ENCODE data around the gene MBTPS2. TPM values are rescaled to one million over a fixed set of nuclear protein-coding genes. Genes with fewer than 3 reads are reported as not detected.
A peak's percentile ranks its signal among the peaks of the same experiment; 100 is the strongest.

Gene MBTPS2
- total and polyA plus RNA-seq, 9 of the 15 experiments (the other 6 are each of a cell fraction or from before 2014, with no cell fraction given), result 2.3 to 18.7 (median 4.0) TPM

GRCh38 chrX:21839334-21840192 is at the start of gene MBTPS2 (continued):
- TF ChIP-seq SFPQ (IDR thresholded peaks at IDR 0.05; ENCODE audit: low read depth, low read length), result no peak
- no peak for TF ChIP-seq U2AF2 (optimal IDR thresholded peaks at IDR 0.05; ENCODE audit: low read depth, low read length)
- no peak for TF ChIP-seq ZNF263 (CRISPR knock-in tag; IDR thresholded peaks at IDR 0.05; ENCODE audit: borderline replicate concordance)
- TF ChIP-seq NEUROD1 (IDR thresholded peaks at IDR 0.05; ENCODE audit: borderline replicate concordance, low read depth, low read length, partially characterized antibody), result peak; percentile 67
- TF ChIP-seq ELF1 (tag; IDR thresholded peaks at IDR 0.05), result peak; percentile 69
- TF ChIP-seq MCM3 (IDR thresholded peaks at IDR 0.05), result no peak
- TF ChIP-seq ZNF217 (CRISPR knock-in tag; IDR thresholded peaks at IDR 0.05), result no peak
- no peak for TF ChIP-seq PCBP2 (IDR thresholded peaks at IDR 0.05; ENCODE audit: low read depth, low read length, poor library complexity, severe bottlenecking)
- no peak for TF ChIP-seq MITF (IDR thresholded peaks at IDR 0.05)
- no peak for TF ChIP-seq RERE (CRISPR knock-in tag; IDR thresholded peaks at IDR 0.05; ENCODE audit: borderline replicate concordance)
- no peak for TF ChIP-seq NFYB (IDR thresholded peaks at IDR 0.05; ENCODE audit: extremely low read depth, insufficient read length)
- 0 out of 2 replicates have a peak, but pooled peaks have one; percentile 46 for TF ChIP-seq NR2C2 (CRISPR knock-in tag; IDR thresholded peaks at IDR 0.05)
- peak; percentile 46; the same call in 1 of the 2 replicates for TF ChIP-seq NR2C2 (tag; IDR thresholded peaks at IDR 0.05)
- no peak for TF ChIP-seq ZNF589 (CRISPR knock-in tag; IDR thresholded peaks at IDR 0.05; ENCODE audit: low read depth)
- TF ChIP-seq SRSF7 (optimal IDR thresholded peaks at IDR 0.05; ENCODE audit: low read depth, low read length), result no peak
- TF ChIP-seq ZNF551 (CRISPR knock-in tag; IDR thresholded peaks at IDR 0.05), result no peak
- TF ChIP-seq CREB1 (IDR thresholded peaks at IDR 0.05), result peak; percentile 36; the same call in 1 of the 2 replicates
- TF ChIP-seq CREB1 (CRISPR knock-in tag; IDR thresholded peaks at IDR 0.05), result no peak

Data from K562 (cell line).